K562 (cell line): ENCODE data around the gene RABL6. TPM values are rescaled to one million over a fixed set of nuclear protein-coding genes. Genes with fewer than 3 reads are reported as not detected.

Experiments
- ARID4B ChIP-seq: sonication (generic); formaldehyde crosslinking; IDR thresholded peaks from 2 replicates; pipeline ENCODE4 v1.8.0; 2022; ENCODE audit warnings: mild to moderate bottlenecking, missing genetic modification reagents
- ATF4 ChIP-seq: fragments of 450-650 bp; formaldehyde crosslinking; IDR thresholded peaks from 2 replicates; pipeline ENCODE4 v1.4.0; 2022; ENCODE audit warnings: mild to moderate bottlenecking, moderate library complexity
- CBX1 ChIP-seq: sonication (generic); IDR thresholded peaks from 2 replicates; pipeline ENCODE4 v1.6.1; 2016; ENCODE audit warnings: antibody characterized with exemption, low read depth, mild to moderate bottlenecking
- CXXC5 ChIP-seq: fragments of 250-450 bp; sonication (Bioruptor Pico); IDR thresholded peaks from 2 replicates; pipeline ENCODE4 v1.8.0; 2022; ENCODE audit warnings: inconsistent platforms, mild to moderate bottlenecking, moderate library complexity
- E2F1 ChIP-seq: sonication (generic); formaldehyde crosslinking; IDR thresholded peaks from 2 replicates; pipeline ENCODE4 v1.8.1; 2023; ENCODE audit warnings: mild to moderate bottlenecking, missing genetic modification reagents, moderate library complexity
- E2F6 ChIP-seq, 2 experiments: IDR thresholded peaks; 2 replicates each; pipeline ENCODE4 v1.6.1; 2011; ENCODE audit warnings: borderline replicate concordance in 1 of 2, control low read depth in 1 of 2, low read depth in 1 of 2, low read length in 1 of 2, mild to moderate bottlenecking in 1 of 2, mixed read lengths in 1 of 2, moderate library complexity in 1 of 2; ENCODE audit not compliant: insufficient read depth in 1 of 2, insufficient read length in 1 of 2, poor library complexity in 1 of 2, severe bottlenecking in 1 of 2; ENCODE audit errors: extremely low read depth in 1 of 2
- HNRNPH1 ChIP-seq: fragments of 200-400 bp; formaldehyde crosslinking; optimal IDR thresholded peaks from 2 replicates; pipeline ENCODE3; 2017; ENCODE audit warnings: low read depth, mild to moderate bottlenecking, low read length, moderate library complexity
- MEIS2 ChIP-seq: fragments of 450-650 bp; IDR thresholded peaks from 2 replicates; pipeline ENCODE4 v1.6.1; 2014; ENCODE audit warnings: mild to moderate bottlenecking; ENCODE audit not compliant: partially characterized antibody
- MIER1 ChIP-seq: fragments of 450-650 bp; IDR thresholded peaks from 2 replicates; pipeline ENCODE4 v1.6.1; 2016; ENCODE audit warnings: antibody characterized with exemption, mild to moderate bottlenecking, low read depth
- POLR2G ChIP-seq: fragments of 200-400 bp; formaldehyde crosslinking; IDR thresholded peaks from 2 replicates; pipeline ENCODE4 v1.6.1; 2017; ENCODE audit warnings: low read depth, mild to moderate bottlenecking, antibody characterized with exemption, low read length, moderate library complexity
- SUPT5H ChIP-seq: fragments of 450-650 bp; IDR thresholded peaks from 2 replicates; pipeline ENCODE4 v1.6.1; 2016
- THRAP3 ChIP-seq: fragments of 450-650 bp; IDR thresholded peaks from 2 replicates; pipeline ENCODE4 v1.6.1; 2016; ENCODE audit warnings: mild to moderate bottlenecking, inconsistent platforms, borderline replicate concordance
- UBTF ChIP-seq, 2 experiments: IDR thresholded peaks; 2 replicates each; pipeline ENCODE4 v1.6.1; 2012; ENCODE audit warnings: improper control_type of control experiment in 2 of 2, low read depth in 2 of 2, low read length in 2 of 2, borderline replicate concordance in 1 of 2
- ZBTB1 ChIP-seq: sonication (generic); formaldehyde crosslinking; IDR thresholded peaks from 2 replicates; pipeline ENCODE4 v1.8.1; 2023; ENCODE audit warnings: missing genetic modification reagents, low read depth, mild to moderate bottlenecking, borderline replicate concordance
- ZNF584 ChIP-seq: fragments of 200-800 bp; sonication (Bioruptor generic); IDR thresholded peaks from 2 replicates; pipeline ENCODE4 v1.6.1; 2016; ENCODE audit warnings: low read depth, mild to moderate bottlenecking, missing genetic modification characterization, missing compliant biosample characterization
- ZNF699 ChIP-seq: fragments of 250-450 bp; sonication (Bioruptor Pico); IDR thresholded peaks from 2 replicates; pipeline ENCODE4 v1.8.0; 2021; ENCODE audit warnings: mild to moderate bottlenecking, moderate library complexity; ENCODE audit not compliant: insufficient replicate concordance
- ZNF778 ChIP-seq: fragments of 450-650 bp; formaldehyde crosslinking; IDR thresholded peaks from 2 replicates; pipeline ENCODE4 v1.4.0; 2020; ENCODE audit warnings: mild to moderate bottlenecking, moderate library complexity
- polyA plus RNA-seq, 8 experiments: library from polyadenylated mRNA; depleted of rRNA in 4 of 8; stranded (reverse) in 5 of 8; unstranded in 3 of 8; fragments of >200 nt; fragmentation: Nextera tagmentation in 2 of 8; fragmentation: Illumina TruSeq in 1 of 8; extraction: Ambion mirVana in 2 of 8; extraction: Trizol in 1 of 8; gene quantifications; 2 replicates each; pipeline versions ENCODE4 v1.2.1 to v1.2.3, GENCODE V29; 2011 to 2014; ENCODE audit warnings: inconsistent platforms in 1 of 8, missing spikeins in 1 of 8
- total RNA-seq, 7 experiments: library from RNA; depleted of rRNA in 6 of 7; stranded (reverse); fragments of >200 nt in 6 of 7; fragmentation: Illumina TruSeq in 2 of 7; extraction: Trizol in 2 of 7; gene quantifications; 2 replicates each; pipeline versions ENCODE4 v1.2.1 to v1.2.3, GENCODE V29; 2011 to 2021; ENCODE audit warnings: low replicate concordance in 1 of 7

The RABL6 gene
- total and polyA plus RNA-seq, 9 of the 15 experiments (the other 6 are each of a cell fraction or from before 2014, with no cell fraction given): 5.6 to 181 (median 84.5) TPM

- 0 out of 2 replicates have a peak, but pooled peaks have one; percentile 43 for TF ChIP-seq E2F1 (CRISPR knock-in tag)
- peak; percentile 88 for TF ChIP-seq ARID4B (CRISPR knock-in tag)
- peak; percentile 51 for TF ChIP-seq MEIS2
- no peak for TF ChIP-seq ZNF778 (CRISPR knock-in tag)
- TF ChIP-seq HNRNPH1: no peak
- peak; percentile 94 for TF ChIP-seq POLR2G
- no peak for TF ChIP-seq ZBTB1 (CRISPR knock-in tag)
- peak; percentile 88 for TF ChIP-seq SUPT5H
- peak; percentile 84 to 93 for TF ChIP-seq UBTF (IDR thresholded peaks at IDR 0.05; ENCODE audit: borderline replicate concordance in 1 of 2, low read depth in 2 of 2, low read length in 2 of 2)
- no peak for TF ChIP-seq CBX1
- no peak for TF ChIP-seq ATF4 (CRISPR knock-in tag)
- TF ChIP-seq ZNF584 (CRISPR knock-in tag): no peak
- no peak for TF ChIP-seq THRAP3
- TF ChIP-seq CXXC5 (CRISPR knock-in tag): peak; percentile 90
- TF ChIP-seq E2F6 (IDR thresholded peaks at IDR 0.05; ENCODE audit: borderline replicate concordance in 1 of 2, extremely low read depth in 1 of 2, insufficient read depth in 1 of 2, insufficient read length in 1 of 2, low read depth in 1 of 2, low read length in 1 of 2, poor library complexity in 1 of 2, severe bottlenecking in 1 of 2): peak; percentile 51 to 77
- no peak for TF ChIP-seq MIER1
- TF ChIP-seq ZNF699: no peak
These were observed 40.2 kb downstream of the RABL6 start (continued) for GRCh38 chr9:136847826-136848392.
